HG03159 (cell line): ENCODE results near the gene WDR38.

Experiments used
- ATAC-seq: cut with Tn5 transposase; IDR thresholded peaks from one replicate; pipeline ENCODE4 v1.9.1; 2021; ENCODE audit warnings: mild to moderate bottlenecking, moderate library complexity; ENCODE audit not compliant: unreplicated experiment

WDR38 gene, protein sequence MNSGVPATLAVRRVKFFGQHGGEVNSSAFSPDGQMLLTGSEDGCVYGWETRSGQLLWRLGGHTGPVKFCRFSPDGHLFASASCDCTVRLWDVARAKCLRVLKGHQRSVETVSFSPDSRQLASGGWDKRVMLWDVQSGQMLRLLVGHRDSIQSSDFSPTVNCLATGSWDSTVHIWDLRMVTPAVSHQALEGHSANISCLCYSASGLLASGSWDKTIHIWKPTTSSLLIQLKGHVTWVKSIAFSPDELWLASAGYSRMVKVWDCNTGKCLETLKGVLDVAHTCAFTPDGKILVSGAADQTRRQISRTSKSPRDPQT

DNA sequence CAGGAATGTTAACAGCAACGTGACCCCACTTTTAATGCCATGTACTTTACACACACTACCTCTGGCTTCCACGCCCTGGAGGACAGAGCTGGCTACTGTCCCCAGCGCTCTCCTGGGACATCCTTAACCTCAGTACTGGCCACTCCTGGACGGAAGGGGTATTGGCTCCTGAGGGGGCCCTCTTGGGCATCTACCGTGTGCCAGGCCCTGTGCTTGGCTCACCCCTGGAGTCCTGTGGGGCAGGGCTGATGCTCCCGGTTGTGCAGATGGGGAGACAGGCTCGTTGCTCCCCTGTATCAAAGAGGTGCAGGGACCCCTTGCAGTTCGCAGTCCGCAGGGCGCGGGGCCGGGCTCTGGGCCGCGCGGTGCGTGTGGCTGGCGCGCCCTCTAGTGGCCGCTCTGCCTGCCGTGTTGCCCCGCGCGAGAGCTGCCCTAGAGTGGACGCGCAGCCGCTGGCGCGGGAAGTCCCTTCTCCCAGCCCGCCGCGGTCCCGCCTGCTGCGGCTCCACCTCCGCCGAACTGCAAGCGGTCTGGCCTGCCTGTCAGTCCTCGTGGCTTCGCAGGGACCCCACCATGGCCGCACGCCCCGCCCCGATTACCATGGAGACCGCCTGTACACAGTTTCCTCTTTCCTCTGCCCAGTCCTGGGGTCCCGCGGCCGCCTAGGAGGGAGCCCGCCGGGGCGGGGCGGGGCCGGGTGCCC, at the start of gene WDR38:
WDR38 (plus strand) TSS at position 632 of the 703 bp plus-strand sequence. CDS start 72 bp downstream, outside the sequence.
- peak; percentile 67 for ATAC-seq

GRCh38 chr9:124803911-124804310, 49.3 kb upstream of the WDR38 start:
- no peak for ATAC-seq

DNA sequence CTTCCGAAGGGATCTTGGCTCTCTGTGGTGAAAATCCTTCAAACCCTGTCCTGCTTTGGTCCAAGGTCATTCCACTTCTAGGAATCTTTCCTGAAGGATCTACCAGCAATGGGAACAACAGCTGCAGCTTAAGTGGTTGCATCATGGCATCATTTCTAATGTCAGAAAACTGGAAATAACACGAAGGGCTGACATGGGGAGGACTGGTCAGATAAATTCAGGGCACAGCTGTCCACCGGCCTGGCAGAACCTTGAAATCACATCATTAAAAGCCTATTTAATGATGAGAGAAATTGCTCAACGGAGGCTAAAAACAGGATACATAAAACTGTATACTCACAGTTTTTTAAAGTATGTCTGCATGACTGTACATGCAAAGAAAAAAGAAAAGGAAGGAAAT, 48.1 kb upstream of the WDR38 start:
- no peak for ATAC-seq

GRCh38 chr9:124808246-124808956, 44.9 kb upstream of the WDR38 start:
- ATAC-seq, result no peak

DNA sequence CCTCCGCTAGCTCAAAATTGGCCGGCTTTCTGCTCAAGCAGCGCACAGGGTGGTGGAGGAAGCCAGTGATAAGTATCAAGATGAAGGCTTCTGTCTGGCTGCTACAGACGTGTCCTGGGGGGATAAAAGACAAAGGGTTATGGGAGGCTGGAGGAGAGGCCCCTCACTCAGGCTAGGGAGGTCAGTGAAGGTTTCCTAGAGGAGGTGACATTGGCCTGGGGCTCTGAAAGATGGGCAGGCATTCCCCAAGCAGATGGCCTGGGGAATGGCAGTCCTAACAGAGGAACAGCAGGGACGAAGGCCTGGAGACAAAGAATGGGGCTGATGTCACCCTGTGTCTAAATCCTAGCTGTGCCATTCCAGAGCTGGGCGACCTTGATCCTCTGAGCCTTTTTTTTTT, 44.0 kb upstream of the WDR38 start:
- ATAC-seq, result no peak

- ATAC-seq, result no peak
Measured at GRCh38 chr9:124809741-124810500, 43.3 kb upstream of the WDR38 start.

GRCh38 chr9:124810663-124811355, 42.5 kb upstream of the WDR38 start:
- no peak for ATAC-seq

DNA sequence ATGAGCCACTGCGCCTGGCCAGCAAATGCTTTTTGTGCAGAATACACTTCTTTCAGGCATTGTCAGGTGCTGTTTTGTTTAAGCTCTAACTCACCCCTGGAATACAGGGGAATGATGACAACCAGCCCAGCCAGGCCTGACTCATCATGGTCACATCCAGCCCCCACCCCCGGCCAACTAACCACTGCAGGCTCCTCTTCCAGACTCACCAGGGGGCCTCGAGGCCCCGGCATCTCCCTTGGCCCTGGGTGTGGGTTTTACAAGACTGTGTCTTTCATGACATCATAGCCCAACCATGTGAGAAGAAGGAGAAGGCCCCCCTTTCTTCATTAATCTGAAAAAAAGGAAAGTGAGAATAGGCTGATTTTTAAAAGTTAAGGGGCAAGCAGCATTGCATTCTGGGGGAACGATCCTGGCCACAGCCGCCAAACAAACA, 40.8 kb upstream of the WDR38 start:
- no peak for ATAC-seq

GRCh38 chr9:124813041-124813440, 40.2 kb upstream of the WDR38 start:
- no peak for ATAC-seq

DNA sequence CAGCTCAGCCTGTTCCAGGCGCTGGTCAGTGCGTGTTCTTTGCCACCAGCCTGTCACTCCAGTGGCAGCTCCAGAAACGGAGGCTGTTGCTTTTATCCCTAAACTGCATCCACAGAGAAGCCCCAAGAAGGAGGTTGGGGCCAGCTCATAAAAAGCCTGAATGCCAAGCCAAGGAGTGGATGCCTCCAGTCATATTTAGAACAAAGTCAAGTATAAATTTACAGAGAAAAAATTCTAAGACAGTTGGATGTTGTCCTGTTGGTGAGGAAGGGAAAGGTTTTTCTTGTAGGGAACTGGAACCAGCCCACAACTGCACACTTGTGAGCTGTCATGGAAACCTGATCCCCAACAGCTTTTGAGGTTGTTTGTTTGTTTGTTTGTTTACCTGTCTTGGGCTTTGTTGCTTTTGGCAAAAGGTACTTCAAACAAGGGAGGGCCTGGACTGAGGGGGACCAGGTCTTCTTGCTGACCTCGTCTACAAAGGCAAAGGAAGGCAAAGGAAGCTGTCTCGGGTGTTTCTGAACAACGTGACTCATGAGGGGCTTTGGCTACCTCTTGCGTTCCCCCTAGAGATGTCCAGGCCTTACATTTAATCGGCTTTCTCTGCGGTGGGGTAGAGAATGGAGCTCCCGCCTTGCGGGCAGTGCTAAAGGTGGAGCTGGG, 39.6 kb upstream of the WDR38 start:
- ATAC-seq, result no peak

DNA sequence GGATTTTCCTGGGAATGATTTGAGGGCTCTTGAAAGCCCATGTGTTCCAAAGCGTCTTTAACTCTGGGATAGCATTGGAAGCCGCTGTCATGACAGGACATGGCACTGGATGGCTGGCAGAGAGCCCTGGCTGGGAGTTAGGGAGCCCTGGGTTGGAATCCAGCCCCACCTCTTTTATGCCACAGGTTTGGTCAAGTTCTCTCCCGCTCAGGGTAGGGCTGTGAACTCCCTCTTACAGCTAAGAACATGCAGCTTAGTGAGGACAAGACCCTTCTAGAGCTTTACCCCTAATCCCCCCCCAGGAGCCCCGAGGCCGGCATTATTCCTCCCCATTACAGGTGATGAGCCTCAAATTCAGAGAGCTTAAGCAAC, 39.1 kb upstream of the WDR38 start:
- ATAC-seq, result no peak

DNA sequence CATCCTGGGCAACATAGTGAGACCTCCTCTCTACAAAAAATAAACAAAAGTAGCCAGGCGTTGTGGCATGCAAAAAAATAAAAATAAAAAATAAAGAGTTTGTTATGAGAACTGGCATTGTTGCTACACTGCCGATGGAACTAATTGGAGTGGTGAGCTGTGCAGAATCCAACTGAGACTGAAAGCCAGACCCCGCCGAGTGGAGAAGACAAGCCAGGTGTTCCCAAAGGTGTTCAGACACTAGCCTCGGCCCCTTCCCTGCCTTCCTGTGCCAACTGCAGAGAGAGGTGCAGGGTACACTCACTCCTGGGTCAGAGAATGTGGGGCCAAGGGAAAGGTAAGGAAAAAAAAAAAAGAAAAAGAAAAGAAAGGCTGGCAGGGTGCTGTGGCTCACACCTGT, 37.7 kb upstream of the WDR38 start:
- ATAC-seq, result no peak

DNA sequence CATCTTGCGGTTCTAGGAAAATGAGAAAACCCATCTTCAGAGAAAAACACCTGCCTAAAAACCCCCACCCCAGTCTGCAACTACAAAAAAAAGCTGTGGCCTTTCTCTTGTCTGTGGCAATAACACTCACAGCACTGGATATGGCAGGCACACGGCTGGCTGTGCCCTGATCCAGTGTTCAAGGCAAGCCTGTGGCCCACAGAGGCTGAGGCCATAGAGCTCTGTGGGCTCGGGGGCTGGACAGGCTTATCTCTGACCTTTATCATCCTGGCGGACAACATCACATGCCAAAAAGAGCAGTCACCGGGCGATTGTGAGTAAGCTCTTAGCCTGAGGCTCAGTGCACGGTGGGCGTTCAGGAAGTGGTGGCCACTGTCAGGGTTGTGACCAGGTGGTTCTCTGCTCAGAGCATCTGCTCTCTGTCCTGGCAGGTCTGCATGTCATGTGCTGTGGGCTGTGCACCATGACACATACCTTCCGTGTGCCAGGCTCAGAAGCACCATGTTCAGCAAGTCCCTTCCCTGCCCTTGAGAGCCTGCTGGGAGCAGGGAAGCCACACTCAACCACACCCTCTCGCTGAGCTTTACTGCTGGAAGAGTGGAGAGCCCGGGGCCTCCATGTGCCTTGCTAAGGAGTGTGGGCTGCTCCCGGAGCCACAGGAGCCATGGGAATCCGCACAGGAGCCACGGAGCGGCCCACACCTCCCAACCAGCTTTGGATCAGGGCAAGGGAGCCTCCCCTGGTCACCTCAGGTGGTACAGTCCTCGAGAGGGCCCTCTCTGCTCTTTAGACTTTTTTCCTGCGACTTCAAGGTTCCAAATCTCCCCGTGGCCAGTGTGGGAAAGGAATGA, 34.6 kb upstream of the WDR38 start:
- ATAC-seq, result no peak

DNA sequence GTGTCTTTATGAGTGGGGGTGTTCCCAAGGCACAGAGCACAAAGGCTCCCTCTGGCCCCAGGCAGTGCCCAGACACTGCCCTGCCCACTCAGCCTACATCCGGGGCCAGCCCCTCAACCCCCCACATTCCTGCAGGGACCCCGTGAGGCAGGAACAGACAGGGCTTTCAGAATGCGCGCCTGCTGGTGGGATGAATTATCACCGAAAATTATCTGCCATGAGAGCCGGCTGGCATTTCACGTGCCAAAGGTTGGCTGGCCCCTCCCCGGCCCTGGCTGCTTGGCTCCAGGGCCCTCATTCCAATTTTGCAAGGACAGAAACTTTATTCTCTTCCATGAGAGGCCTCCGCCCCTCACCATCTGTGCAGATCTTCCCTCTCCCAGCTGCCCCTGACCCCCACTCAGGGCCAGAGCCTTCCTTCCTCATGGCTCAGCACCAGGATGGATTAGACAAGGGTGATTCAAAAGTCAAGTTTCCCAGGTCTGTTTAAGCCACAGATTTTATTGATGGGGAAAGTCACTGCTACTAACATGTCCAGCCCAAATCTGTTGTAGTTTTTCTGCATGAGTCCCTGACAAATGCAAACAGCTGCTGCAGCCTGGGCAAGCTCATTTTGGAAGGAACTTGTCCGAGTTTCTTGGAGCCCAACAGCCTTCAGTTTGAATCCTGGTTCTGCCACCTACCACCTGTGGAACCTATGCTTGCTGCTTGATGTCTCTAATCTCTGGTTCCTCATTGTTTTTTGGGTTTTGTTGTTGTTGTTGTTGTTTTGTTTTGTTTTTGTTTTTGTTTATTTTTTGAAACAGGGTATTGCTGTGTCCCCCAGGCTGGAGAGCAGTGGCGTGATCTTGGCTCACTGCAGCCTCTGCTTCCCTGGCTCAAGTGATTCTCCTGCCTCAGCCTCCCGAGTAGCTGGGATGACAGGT, 32.3 kb upstream of the WDR38 start:
- ATAC-seq, result no peak

DNA sequence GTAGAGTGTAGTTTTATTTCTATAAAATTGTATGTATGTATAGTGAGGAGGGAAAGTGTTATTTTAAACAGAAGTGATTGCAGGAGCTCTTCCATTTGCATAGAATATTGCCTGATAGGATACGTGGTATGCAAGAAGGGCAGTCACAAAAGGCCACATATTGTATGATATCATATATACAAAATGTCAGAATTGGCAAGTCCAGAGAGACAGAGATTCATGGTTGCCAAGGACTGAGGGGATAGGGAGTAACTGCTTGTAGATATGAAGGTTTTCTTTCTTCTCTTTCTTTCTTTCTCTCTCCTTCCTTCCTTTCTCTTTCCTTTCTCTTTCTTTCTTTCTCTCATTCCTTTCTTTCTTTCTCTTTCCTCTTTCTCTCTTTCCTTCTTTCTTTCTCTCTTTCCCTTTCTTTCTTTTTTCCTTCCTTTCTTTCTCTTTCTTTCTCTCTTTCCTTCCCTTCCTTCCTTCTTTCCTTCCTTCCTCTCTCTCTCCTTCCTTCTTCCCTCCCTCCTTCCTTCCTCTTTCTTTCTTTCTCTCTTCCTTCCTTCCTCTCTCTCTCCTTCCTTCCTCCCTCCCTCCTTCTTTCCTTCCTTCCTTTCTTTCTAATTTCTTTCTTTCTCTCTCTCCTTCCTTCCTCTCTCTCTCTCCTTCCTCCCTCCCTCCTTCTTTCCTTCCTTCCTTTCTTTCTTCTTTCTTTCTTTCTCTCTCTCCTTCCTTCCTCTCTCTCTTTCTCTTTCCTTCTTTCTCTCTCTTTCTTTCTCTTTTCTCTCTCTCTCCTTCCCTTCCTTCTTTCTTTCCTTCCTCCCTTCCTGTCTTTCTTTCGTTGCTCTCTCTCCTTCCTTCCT, 24.5 kb upstream of the WDR38 start:
- no peak for ATAC-seq

DNA sequence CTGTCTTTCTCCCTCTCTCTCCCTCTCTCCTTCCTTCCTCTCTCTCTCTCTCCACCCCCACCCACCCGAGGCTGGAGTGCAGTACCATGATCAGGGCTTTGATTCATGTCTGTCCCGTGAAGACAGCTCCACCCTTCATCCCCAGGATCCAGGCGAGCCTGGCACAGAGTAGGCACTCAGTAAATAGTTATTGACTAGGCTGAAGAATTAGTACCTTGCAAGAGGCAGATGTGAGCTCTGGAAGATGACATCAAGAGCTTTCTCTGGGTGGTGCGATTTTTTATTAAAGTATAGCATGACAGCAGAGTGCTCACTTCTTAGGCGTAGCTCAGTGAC, 24.0 kb upstream of the WDR38 start:
- ATAC-seq, result no peak

- ATAC-seq, result no peak
Measured at GRCh38 chr9:124830593-124830992, 22.7 kb upstream of the WDR38 start.
